Measurements from ENCODE around the gene CHPT1. TPM values are rescaled to one million over a fixed set of nuclear protein-coding genes. Genes with fewer than 3 reads are reported as not detected.

Gene CHPT1
- total and polyA plus RNA-seq, 2 donors (not counting 1 experiment from before 2014, with no cell fraction given), result 34.8 to 62.9 TPM

DNA sequence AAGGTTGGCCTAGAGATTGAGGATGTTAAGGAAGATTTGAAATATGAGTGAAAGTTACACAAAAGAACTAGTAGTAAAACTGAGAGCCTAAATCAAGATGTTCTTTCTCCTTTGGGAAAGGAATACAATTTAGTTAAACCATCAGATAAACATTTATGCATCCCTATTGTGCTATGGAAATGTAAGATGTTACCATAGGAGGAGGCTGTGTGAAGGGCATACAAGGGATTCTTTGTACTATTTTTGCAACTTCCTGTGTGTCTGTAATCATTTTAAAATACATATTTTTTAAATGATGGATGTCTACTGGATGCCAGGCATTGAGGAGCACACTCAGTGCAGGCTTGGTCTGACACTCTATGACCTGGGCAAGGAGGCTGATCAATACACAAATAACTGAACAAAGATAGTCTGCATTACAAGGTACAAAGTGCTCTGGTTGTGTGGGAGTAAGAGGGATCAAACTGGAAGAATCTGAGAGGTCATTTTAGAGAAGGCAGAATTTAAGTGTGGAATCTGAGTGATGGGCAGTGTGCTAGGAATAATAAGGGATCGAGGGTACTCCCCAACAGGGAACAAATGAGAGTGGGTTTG lies 5.8 kb upstream of the CHPT1 start:
- H3K27me3 ChIP-seq (ENCODE audit: control insufficient read depth, insufficient read depth, low read length), result no peaks in the 10 kb centered on the region
- no peaks in the 10 kb centered on the region for H3K9me3 ChIP-seq (ENCODE audit: control insufficient read depth, insufficient read depth, low read depth, low read length)
- H2AFZ ChIP-seq (ENCODE audit: low read length), result no peak overlapping the region
- H3K4me1 ChIP-seq (ENCODE audit: control insufficient read depth, extremely low read depth, insufficient read depth, low read length), result no peaks in the 10 kb centered on the region
- H3K79me2 ChIP-seq (ENCODE audit: control insufficient read depth, insufficient read depth, low read length), result no peaks in the 10 kb centered on the region
- no peaks in the 10 kb centered on the region for H4K20me1 ChIP-seq (ENCODE audit: control insufficient read depth, extremely low read depth, insufficient read depth, low read length)
- no peak overlapping the region for H3K27ac ChIP-seq (ENCODE audit: insufficient read depth, low read length)
- no peak overlapping the region for H3K4me3 ChIP-seq (replicated peaks in 1 of 4; ENCODE audit: control extremely low read depth in 1 of 4, insufficient read depth in 1 of 4, low read depth in 3 of 4, low read length in 4 of 4)
- TF ChIP-seq CTCF (conservative IDR thresholded peaks at IDR 0.05 in 1 of 2, IDR thresholded peaks at IDR 0.05 in 1 of 2; ENCODE audit: low read depth in 1 of 2, low read length in 2 of 2) (no peak), EZH2 (IDR thresholded peaks at IDR 0.05; ENCODE audit: low read length, missing control alignments) (no peak)
- H3K4me2 ChIP-seq (ENCODE audit: extremely low read depth, insufficient read depth, low read length), result no peak overlapping the region
- no peak for DNase-seq (ENCODE audit: low read depth in 2 of 2)
- H3K36me3 ChIP-seq (ENCODE audit: control insufficient read depth, insufficient read depth, low read length), result no peaks in the 10 kb centered on the region
- H3K9ac ChIP-seq (ENCODE audit: insufficient read depth, low read length), result no peak overlapping the region

DNA sequence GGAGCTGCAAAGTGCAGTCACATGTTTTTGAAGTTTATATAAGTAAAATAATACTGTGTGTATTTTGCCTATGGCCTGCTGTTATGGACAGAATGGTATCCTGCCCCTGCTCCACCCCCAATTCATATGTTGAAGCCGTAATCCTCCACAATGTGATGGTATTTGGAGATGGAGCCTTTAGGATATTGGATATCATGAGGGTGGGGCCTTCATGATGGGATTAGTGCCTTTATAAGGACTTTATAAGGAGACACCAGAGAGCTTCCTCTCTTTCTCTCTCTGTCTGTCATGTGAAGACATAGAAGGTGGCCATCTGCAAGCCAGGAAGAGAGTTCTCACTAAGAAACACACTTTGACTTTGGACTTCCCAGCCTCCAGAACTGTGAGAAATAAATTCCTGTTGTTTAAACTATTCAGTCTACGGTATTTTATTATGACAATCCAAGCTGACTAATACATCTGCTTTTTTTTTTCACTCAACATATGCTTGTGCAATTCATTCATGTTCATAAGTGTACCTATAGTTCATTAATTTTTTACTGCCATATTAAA lies 3.1 kb upstream of the CHPT1 start:
- peaks cover 11% of the 10 kb centered on the region for H3K79me2 ChIP-seq (ENCODE audit: control insufficient read depth, insufficient read depth, low read length)
- no peaks in the 10 kb centered on the region for H3K4me1 ChIP-seq (ENCODE audit: control insufficient read depth, extremely low read depth, insufficient read depth, low read length)
- no peak for DNase-seq (ENCODE audit: low read depth in 2 of 2)
- TF ChIP-seq CTCF (conservative IDR thresholded peaks at IDR 0.05 in 1 of 2, IDR thresholded peaks at IDR 0.05 in 1 of 2; ENCODE audit: low read depth in 1 of 2, low read length in 2 of 2), result no peak
- TF ChIP-seq EZH2 (IDR thresholded peaks at IDR 0.05; ENCODE audit: low read length, missing control alignments), result no peak
- H3K9ac ChIP-seq (ENCODE audit: insufficient read depth, low read length), result no peak overlapping the region
- no peak overlapping the region for H3K4me3 ChIP-seq (replicated peaks in 1 of 4; ENCODE audit: control extremely low read depth in 1 of 4, insufficient read depth in 1 of 4, low read depth in 3 of 4, low read length in 4 of 4)
- H3K36me3 ChIP-seq (ENCODE audit: control insufficient read depth, insufficient read depth, low read length), result no peaks in the 10 kb centered on the region
- H3K4me2 ChIP-seq (ENCODE audit: extremely low read depth, insufficient read depth, low read length), result no peak overlapping the region
- no peaks in the 10 kb centered on the region for H4K20me1 ChIP-seq (ENCODE audit: control insufficient read depth, extremely low read depth, insufficient read depth, low read length)
- H2AFZ ChIP-seq (ENCODE audit: low read length), result no peak overlapping the region
- H3K9me3 ChIP-seq (ENCODE audit: control insufficient read depth, insufficient read depth, low read depth, low read length), result no peaks in the 10 kb centered on the region
- H3K27ac ChIP-seq (ENCODE audit: insufficient read depth, low read length), result no peak overlapping the region
- no peaks in the 10 kb centered on the region for H3K27me3 ChIP-seq (ENCODE audit: control insufficient read depth, insufficient read depth, low read length)

GRCh38 chr12:101694986-101695385 lies 2.5 kb upstream of the CHPT1 start:
- H2AFZ ChIP-seq (ENCODE audit: low read length), result no peak overlapping the region
- no peaks in the 10 kb centered on the region for H4K20me1 ChIP-seq (ENCODE audit: control insufficient read depth, extremely low read depth, insufficient read depth, low read length)
- H3K36me3 ChIP-seq (ENCODE audit: control insufficient read depth, insufficient read depth, low read length), result no peaks in the 10 kb centered on the region
- TF ChIP-seq CTCF (conservative IDR thresholded peaks at IDR 0.05 in 1 of 2, IDR thresholded peaks at IDR 0.05 in 1 of 2; ENCODE audit: low read depth in 1 of 2, low read length in 2 of 2) (no peak), EZH2 (IDR thresholded peaks at IDR 0.05; ENCODE audit: low read length, missing control alignments) (no peak)
- no peak overlapping the region for H3K4me3 ChIP-seq (replicated peaks in 1 of 4; ENCODE audit: control extremely low read depth in 1 of 4, insufficient read depth in 1 of 4, low read depth in 3 of 4, low read length in 4 of 4)
- H3K27ac ChIP-seq (ENCODE audit: insufficient read depth, low read length), result no peak overlapping the region
- peaks cover 11% of the 10 kb centered on the region for H3K79me2 ChIP-seq (ENCODE audit: control insufficient read depth, insufficient read depth, low read length)
- no peak overlapping the region for H3K9ac ChIP-seq (ENCODE audit: insufficient read depth, low read length)
- H3K4me1 ChIP-seq (ENCODE audit: control insufficient read depth, extremely low read depth, insufficient read depth, low read length), result no peaks in the 10 kb centered on the region
- no peaks in the 10 kb centered on the region for H3K27me3 ChIP-seq (ENCODE audit: control insufficient read depth, insufficient read depth, low read length)
- no peak for DNase-seq (ENCODE audit: low read depth in 2 of 2)
- H3K4me2 ChIP-seq (ENCODE audit: extremely low read depth, insufficient read depth, low read length), result no peak overlapping the region
- H3K9me3 ChIP-seq (ENCODE audit: control insufficient read depth, insufficient read depth, low read depth, low read length), result no peaks in the 10 kb centered on the region
